Progenitor cell of endocrine pancreas (in vitro differentiated cells): ENCODE results near the gene SOX6. TPM values are rescaled to one million over a fixed set of nuclear protein-coding genes. Genes with fewer than 3 reads are reported as not detected.

Experiments used
- DNase-seq: peaks from one replicate; pipeline ENCODE4 v3.0.0; 2021; ENCODE audit warnings: low spot score; ENCODE audit not compliant: unreplicated experiment
- H3K27ac Mint-ChIP-seq: 2 replicates; pipeline ENCODE4 v1.8.0; 2021; ENCODE audit warnings: mild to moderate bottlenecking, moderate library complexity, mixed read lengths
- H3K27me3 Mint-ChIP-seq: 2 replicates; pipeline ENCODE4 v1.8.0; 2021; ENCODE audit warnings: mixed read lengths
- H3K36me3 Mint-ChIP-seq: 2 replicates; pipeline ENCODE4 v1.8.0; 2022; ENCODE audit warnings: mixed read lengths; ENCODE audit not compliant: insufficient read depth
- H3K4me1 Mint-ChIP-seq: 2 replicates; pipeline ENCODE4 v1.8.0; 2021; ENCODE audit warnings: low read depth, mixed read lengths
- H3K4me3 Mint-ChIP-seq: 2 replicates; pipeline ENCODE4 v1.8.0; 2021; ENCODE audit warnings: low read depth, mild to moderate bottlenecking, moderate library complexity, mixed read lengths
- H3K9me3 Mint-ChIP-seq: 2 replicates; pipeline ENCODE4 v1.8.0; 2021; ENCODE audit warnings: low read depth, mixed read lengths
- CTCF ChIP-seq: fragments of 200-600 bp; sonication (generic); IDR thresholded peaks from one replicate; pipeline ENCODE4 v1.5.0; 2021; ENCODE audit warnings: antibody characterized with exemption, mild to moderate bottlenecking; ENCODE audit not compliant: unreplicated experiment
- total RNA-seq: library from RNA; stranded (reverse); gene quantifications from 2 replicates; pipeline ENCODE4 v1.2.1, GENCODE V29; 2021

The SOX6 gene
- total RNA-seq, 1 donor from 2014 or later = 34.9 TPM

GRCh38 chr11:16346975-16347374 is 9.4 kb downstream of the SOX6 start:
- DNase-seq = no peak
- H3K9me3 Mint-ChIP-seq = no peaks in the 10 kb centered on the region
- H3K4me3 Mint-ChIP-seq = no peak overlapping the region
- no peak for TF ChIP-seq CTCF
- H3K27ac Mint-ChIP-seq = no peak overlapping the region
- peaks cover 3% of the 10 kb centered on the region for H3K4me1 Mint-ChIP-seq
- peaks cover 6% of the 10 kb centered on the region for H3K27me3 Mint-ChIP-seq
- no peaks in the 10 kb centered on the region for H3K36me3 Mint-ChIP-seq

- H3K36me3 Mint-ChIP-seq = peaks cover 4% of the 10 kb centered on the region
- no peak for DNase-seq
- H3K4me1 Mint-ChIP-seq = peaks cover 6% of the 10 kb centered on the region
- H3K4me3 Mint-ChIP-seq = no peak overlapping the region
- no peaks in the 10 kb centered on the region for H3K27me3 Mint-ChIP-seq
- H3K27ac Mint-ChIP-seq = no peak overlapping the region
- no peak for TF ChIP-seq CTCF
- no peaks in the 10 kb centered on the region for H3K9me3 Mint-ChIP-seq
These were observed 14.5 kb downstream of the SOX6 start for GRCh38 chr11:16341853-16342252.

GRCh38 chr11:16338393-16338792 is 18.0 kb downstream of the SOX6 start:
- peaks cover 4% of the 10 kb centered on the region for H3K36me3 Mint-ChIP-seq
- DNase-seq = no peak
- H3K27me3 Mint-ChIP-seq = no peaks in the 10 kb centered on the region
- H3K4me3 Mint-ChIP-seq = no peak overlapping the region
- no peak for TF ChIP-seq CTCF
- H3K9me3 Mint-ChIP-seq = no peaks in the 10 kb centered on the region
- no peak overlapping the region for H3K27ac Mint-ChIP-seq
- H3K4me1 Mint-ChIP-seq = peaks cover 19% of the 10 kb centered on the region

- H3K4me3 Mint-ChIP-seq = no peak overlapping the region
- no peaks in the 10 kb centered on the region for H3K9me3 Mint-ChIP-seq
- peaks cover 4% of the 10 kb centered on the region for H3K36me3 Mint-ChIP-seq
- TF ChIP-seq CTCF = no peak
- H3K27me3 Mint-ChIP-seq = no peaks in the 10 kb centered on the region
- peaks cover 19% of the 10 kb centered on the region for H3K4me1 Mint-ChIP-seq
- no peak for DNase-seq
- no peak overlapping the region for H3K27ac Mint-ChIP-seq
These were observed 18.7 kb downstream of the SOX6 start for GRCh38 chr11:16337421-16338213.

- H3K4me3 Mint-ChIP-seq = no peak overlapping the region
- peaks cover 16% of the 10 kb centered on the region for H3K4me1 Mint-ChIP-seq
- DNase-seq = no peak
- no peaks in the 10 kb centered on the region for H3K27me3 Mint-ChIP-seq
- no peak for TF ChIP-seq CTCF
- H3K9me3 Mint-ChIP-seq = no peaks in the 10 kb centered on the region
- H3K36me3 Mint-ChIP-seq = peaks cover 4% of the 10 kb centered on the region
- H3K27ac Mint-ChIP-seq = no peak overlapping the region
These were observed 19.6 kb downstream of the SOX6 start for GRCh38 chr11:16336721-16337120.
